A673 (cell line): ENCODE results near the gene TNFRSF11A. TPM values are rescaled to one million over a fixed set of nuclear protein-coding genes. Genes with fewer than 3 reads are reported as not detected.

Experiments
- BruUV-seq: library from RNA; stranded (reverse); fragments of 400-500 nt; replicated peaks from 2 replicates; lab custom pipeline; 2021; lab: Mats Ljungman, UMichigan
- CTCF ChIA-PET: fragments of 300-600 bp; sonication (Branson Sonifier 250); formaldehyde crosslinking; loops from one replicate; lab custom pipeline; 2022; ENCODE audit warnings: antibody characterized with exemption; lab: Charles Lee
- POLR2A ChIA-PET: fragments of 300-600 bp; sonication (Branson Sonifier 250); formaldehyde crosslinking; loops from one replicate; lab custom pipeline; 2022; ENCODE audit warnings: antibody characterized with exemption; ENCODE audit not compliant: low non-redundant PET; lab: Charles Lee
- DNase-seq: peaks from one replicate; pipeline ENCODE4 v3.0.0-alpha.2; 2015; ENCODE audit warnings: low spot score
- H3K27ac ChIP-seq: fragments of 200-600 bp; sonication (generic); 2 replicates; pipeline ENCODE4 v1.5.1; 2016; ENCODE audit warnings: mixed run types, low read depth, mild to moderate bottlenecking, mixed read lengths, antibody characterized with exemption, low read length; ENCODE audit not compliant: poor library complexity, severe bottlenecking
- H3K27me3 ChIP-seq: fragments of 200-600 bp; sonication (generic); replicated peaks from 2 replicates; pipeline ENCODE4 v1.6.1; 2017; ENCODE audit warnings: mixed run types, low read depth, mild to moderate bottlenecking, mixed read lengths, antibody characterized with exemption, low read length; ENCODE audit not compliant: insufficient read depth, poor library complexity
- H3K36me3 ChIP-seq: fragments of 200-600 bp; sonication (generic); 2 replicates; pipeline ENCODE4 v1.6.1; 2016; ENCODE audit warnings: mixed run types, mild to moderate bottlenecking, mixed read lengths, antibody characterized with exemption, low read length; ENCODE audit not compliant: insufficient read depth, poor library complexity, severe bottlenecking
- H3K4me1 ChIP-seq: fragments of 200-600 bp; sonication (generic); 2 replicates; pipeline ENCODE4 v1.6.1; 2017; ENCODE audit warnings: mixed run types, mild to moderate bottlenecking, mixed read lengths, antibody characterized with exemption, low read length; ENCODE audit not compliant: insufficient read depth, poor library complexity, severe bottlenecking
- H3K4me3 ChIP-seq: fragments of 200-600 bp; sonication (generic); 2 replicates; pipeline ENCODE4 v1.5.1; 2016; ENCODE audit warnings: low read depth, mixed run types, mild to moderate bottlenecking, mixed read lengths, low read length; ENCODE audit not compliant: poor library complexity, severe bottlenecking
- H3K9me3 ChIP-seq: fragments of 200-600 bp; sonication (generic); 2 replicates; pipeline ENCODE4 v1.6.1; 2016; ENCODE audit warnings: mixed run types, low read depth, mild to moderate bottlenecking, mixed read lengths, antibody characterized with exemption, low read length; ENCODE audit not compliant: poor library complexity, severe bottlenecking
- CTCF ChIP-seq: fragments of 300-800, 200-600 bp; sonication (generic); conservative IDR thresholded peaks from 2 replicates; pipeline ENCODE4 v1.5.1; 2017; ENCODE audit warnings: low read depth, mild to moderate bottlenecking, antibody characterized with exemption, low read length, moderate library complexity, mixed read lengths
- EZH2 ChIP-seq: fragments of 200-600 bp; sonication (generic); IDR thresholded peaks from 2 replicates; pipeline ENCODE4 v1.6.1; 2017; ENCODE audit warnings: borderline replicate concordance, low read depth, mild to moderate bottlenecking, mixed read lengths, antibody characterized with exemption, low read length; ENCODE audit not compliant: poor library complexity, severe bottlenecking
- intact Hi-C: fragments of 100-400 bp; cut with micrococcal nuclease; formaldehyde crosslinking; loops from one replicate; pipeline ENCODE4 v1.10.0; 2022; ENCODE audit not compliant: unreplicated experiment
- total RNA-seq: library from RNA; stranded (reverse); gene quantifications from 2 replicates; pipeline ENCODE4 v1.2.3, GENCODE V29; 2021

The TNFRSF11A gene
- total RNA-seq, 1 experiment from 2014 or later: 0.37 TPM

- Histone ChIP-seq H3K27ac (no peak overlapping the region), H3K27me3 (no peaks in the 10 kb centered on the region), H3K36me3 (no peaks in the 10 kb centered on the region), H3K4me1 (peaks cover 34% of the 10 kb centered on the region), H3K4me3 (no peak overlapping the region), H3K9me3 (no peaks in the 10 kb centered on the region)
- no peak for TF ChIP-seq CTCF
- TF ChIP-seq EZH2: no peak
- BruUV-seq: no TSS peak
- ChIA-PET POLR2A (no interaction called here), CTCF (interaction anchor here (1.4 kb wide), 1 partner anchor 11 kb away, joined by 10 read pairs; no protein-coding TSS in a partner anchor)
- intact Hi-C loops: loop anchor here (10.0 kb wide), 1 partner anchor 548 kb away; no protein-coding TSS in a partner anchor
- DNase-seq: no peak
Observed at GRCh38 chr18:62436636-62437234, 111.6 kb downstream of the TNFRSF11A start.

- POLR2A ChIA-PET: no interaction called here
- Histone ChIP-seq H3K4me3 (no peak overlapping the region), H3K4me1 (peaks cover 34% of the 10 kb centered on the region), H3K36me3 (no peaks in the 10 kb centered on the region), H3K9me3 (no peaks in the 10 kb centered on the region), H3K27me3 (no peaks in the 10 kb centered on the region), H3K27ac (no peak overlapping the region)
- peak; percentile 40 for DNase-seq
- CTCF ChIA-PET: interaction anchor here (1.4 kb wide), 1 partner anchor 12 kb away, joined by 10 read pairs; no protein-coding TSS in a partner anchor
- TF ChIP-seq EZH2 (no peak), CTCF (no peak)
- BruUV-seq: no TSS peak
- intact Hi-C loops: loop anchor here (10.0 kb wide), 1 partner anchor 547 kb away; no protein-coding TSS in a partner anchor
Observed at GRCh38 chr18:62437235-62438017, 112.3 kb downstream of the TNFRSF11A start.

- intact Hi-C loops: loop anchor here (10.0 kb wide), 1 partner anchor 547 kb away; no protein-coding TSS in a partner anchor
- Histone ChIP-seq H3K27me3 (no peaks in the 10 kb centered on the region), H3K4me1 (peaks cover 34% of the 10 kb centered on the region), H3K27ac (no peak overlapping the region), H3K36me3 (no peaks in the 10 kb centered on the region), H3K4me3 (no peak overlapping the region), H3K9me3 (no peaks in the 10 kb centered on the region)
- DNase-seq: no peak
- no TSS peak for BruUV-seq
- TF ChIP-seq CTCF: no peak
- TF ChIP-seq EZH2: no peak
- ChIA-PET CTCF (interaction anchor here (1.4 kb wide), 1 partner anchor 12 kb away, joined by 10 read pairs; no protein-coding TSS in a partner anchor), POLR2A (no interaction called here)
Observed at GRCh38 chr18:62438018-62438329, 112.9 kb downstream of the TNFRSF11A start.
